ENCODE measurements around the gene AGBL1.

AGBL1 gene

DNA sequence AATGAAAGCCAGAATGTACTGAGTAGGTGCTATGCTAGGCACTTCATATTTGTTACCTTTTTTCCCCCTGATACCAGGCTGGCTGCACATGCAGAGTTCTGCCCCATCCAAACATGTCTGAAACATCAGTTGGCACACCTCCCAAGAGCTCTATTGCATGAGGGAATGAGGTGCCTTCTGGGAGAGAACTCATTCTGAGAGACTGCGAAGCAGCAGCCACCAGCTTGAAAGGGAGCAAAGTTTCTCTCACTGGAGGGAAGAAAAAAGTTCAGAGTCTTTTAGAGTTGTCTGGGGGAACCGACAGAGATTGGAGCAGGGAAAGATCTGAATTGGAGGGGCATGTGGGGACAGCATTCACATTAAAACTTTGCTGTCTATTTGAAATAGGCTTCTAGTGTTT is 84.1 kb downstream of the AGBL1 start:
- no peak for DNase-seq (ENCODE audit: low read depth)

DNA sequence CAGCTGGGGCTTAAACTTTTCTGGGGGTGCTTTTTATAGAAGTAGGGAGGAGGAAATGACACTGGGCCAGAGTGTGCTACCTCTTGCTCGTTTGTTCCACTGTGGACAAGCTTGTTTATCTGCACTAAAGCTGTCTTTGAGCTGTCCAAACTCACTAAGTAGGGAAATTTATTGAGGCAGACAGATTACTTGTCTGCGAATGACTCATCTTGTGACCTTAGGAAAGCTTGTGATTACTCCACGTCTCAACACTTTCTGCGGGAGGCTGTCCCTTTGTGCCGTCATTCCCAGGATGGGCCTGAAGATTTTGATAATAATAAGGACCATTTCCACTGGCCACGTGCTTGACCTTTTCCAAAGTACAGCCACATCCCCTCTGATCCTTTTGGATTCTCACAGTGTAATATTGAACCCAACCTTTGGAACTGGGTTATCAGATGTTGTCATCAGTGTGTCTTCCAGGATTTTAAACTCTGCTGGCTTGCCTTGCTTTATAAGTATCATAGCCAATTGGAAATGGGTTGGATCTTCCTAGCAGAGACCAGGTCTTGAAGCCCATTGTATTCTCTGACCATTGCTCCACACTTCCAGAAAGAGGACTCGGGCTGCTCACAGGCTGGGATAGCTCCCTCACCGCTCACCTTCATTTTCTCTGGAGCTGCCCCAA is 84.7 kb downstream of the AGBL1 start:
- no peak for DNase-seq (ENCODE audit: low read depth)

DNA sequence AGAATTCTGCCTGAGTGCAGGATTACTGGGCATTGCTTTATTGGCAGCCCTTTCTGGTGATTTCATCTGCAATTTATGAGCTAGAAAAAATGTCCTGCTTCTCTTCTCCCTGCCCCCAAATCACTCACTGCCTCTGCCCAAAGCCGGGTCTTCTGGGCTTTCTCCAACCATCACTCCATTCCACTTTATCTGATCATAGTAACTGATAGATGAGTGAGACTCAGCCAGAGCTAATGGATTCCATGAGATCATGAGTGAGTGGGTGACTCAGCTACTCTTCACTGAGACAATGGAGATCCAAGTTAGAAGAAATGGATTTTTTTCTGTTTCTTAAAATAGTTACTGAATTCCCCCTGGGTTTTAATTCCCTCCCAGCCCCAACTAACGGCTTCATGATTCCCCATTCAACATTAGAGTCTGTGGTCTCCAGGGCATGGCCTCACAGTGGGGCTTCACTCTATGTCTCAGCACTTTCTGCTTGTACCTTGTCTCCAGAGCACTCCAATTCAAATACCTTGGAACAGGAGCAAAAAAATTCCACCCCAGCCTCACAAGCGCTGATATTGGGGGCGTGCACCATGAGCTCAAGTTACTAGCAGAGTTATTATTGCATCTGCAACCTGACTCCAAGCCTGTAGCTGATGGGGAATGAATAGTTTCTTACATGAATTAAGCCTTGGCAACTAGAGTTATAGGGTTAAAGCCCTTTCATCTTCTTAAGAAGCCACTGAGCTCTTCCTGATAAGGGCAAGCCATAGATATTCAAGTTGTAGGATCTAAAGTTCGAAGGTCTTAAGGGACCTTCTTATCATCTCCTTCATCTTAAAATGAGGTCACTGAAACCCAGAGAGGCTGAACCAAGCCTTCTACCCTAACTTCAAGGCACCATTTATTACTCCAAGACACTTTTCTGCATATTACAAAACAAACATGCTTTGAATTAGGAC is 85.9 kb downstream of the AGBL1 start:
- DNase-seq (ENCODE audit: low read depth) = no peak

DNA sequence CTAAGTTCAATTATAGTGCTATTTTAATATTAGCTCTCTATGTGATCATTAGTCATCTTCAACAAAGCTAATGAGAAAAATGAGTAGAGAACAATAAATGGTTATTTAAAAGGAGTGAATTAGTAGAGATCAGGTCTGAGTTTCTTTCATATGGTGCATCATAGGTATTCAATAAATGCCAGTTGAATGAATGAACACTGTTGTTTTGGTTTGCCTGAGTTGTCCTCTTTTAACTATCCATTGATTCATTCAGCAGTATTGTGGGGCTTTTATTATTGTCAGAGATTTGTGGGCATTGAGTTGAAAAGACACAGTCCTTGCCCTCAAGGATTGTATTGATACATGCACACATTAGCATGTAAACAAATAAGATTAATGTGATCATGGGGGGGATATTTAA is 88.2 kb downstream of the AGBL1 start:
- no peak for DNase-seq (ENCODE audit: low read depth)

DNA sequence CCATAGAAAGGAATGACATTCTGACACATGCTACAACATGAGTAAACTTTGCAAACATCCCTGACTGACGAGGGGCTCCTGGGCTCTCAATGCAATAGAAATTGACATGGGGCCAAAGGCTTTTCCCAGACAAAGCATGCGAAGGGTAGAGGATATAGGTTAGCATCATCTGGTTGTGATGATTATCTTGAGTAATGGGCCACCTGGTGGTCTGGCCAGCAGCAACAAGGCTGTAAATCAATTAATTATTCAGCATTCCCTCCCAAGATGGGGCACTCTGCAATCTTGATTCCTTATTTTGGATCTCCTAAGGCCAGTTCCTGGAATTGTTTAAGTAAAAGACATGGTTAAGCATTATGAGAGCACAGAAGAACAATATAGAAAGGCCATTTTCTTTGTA is 99.2 kb downstream of the AGBL1 start:
- DNase-seq (ENCODE audit: low read depth) = no peak

DNA sequence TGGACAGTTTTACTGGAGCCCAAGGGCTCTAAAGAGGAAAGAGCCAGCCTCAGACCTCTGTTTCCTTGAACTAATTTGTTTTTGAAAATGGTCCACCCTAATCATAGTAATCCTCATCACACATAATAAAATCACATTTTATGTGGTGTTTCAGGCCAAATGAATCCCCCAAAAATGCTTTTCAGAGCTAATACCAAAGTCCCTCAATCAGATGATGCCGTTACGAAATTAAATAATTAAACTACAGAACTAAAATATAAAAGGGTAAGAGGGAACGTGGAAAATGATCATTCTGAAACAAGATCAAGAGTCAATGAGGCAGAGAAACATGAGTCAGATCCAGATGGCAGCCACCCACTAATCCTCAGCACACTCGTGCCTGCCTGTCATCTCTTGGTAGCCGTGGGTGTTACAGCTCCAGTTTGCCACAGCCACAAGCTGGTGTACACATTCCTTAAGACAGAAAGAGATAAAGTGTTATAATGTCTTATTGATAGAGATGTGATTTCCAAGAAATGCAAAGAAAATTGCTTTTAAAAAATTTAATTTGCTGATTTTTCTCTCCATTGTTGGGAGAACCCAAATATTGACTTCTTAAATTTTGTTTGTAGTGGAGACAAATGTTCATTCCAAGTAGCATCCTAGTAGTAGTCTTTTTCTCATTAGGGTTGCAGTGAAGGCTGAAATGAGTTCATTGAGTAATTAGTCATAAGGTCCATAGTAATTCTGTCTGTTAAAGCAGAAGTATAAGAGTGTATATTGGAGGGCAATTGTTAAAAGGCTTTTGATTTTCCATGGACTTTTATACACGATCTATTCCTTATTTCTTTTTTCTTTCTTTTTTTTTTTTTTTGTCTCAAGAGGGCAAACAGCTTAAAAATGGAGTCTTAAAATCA is 104.2 kb downstream of the AGBL1 start:
- DNase-seq (ENCODE audit: low read depth) = no peak

DNA sequence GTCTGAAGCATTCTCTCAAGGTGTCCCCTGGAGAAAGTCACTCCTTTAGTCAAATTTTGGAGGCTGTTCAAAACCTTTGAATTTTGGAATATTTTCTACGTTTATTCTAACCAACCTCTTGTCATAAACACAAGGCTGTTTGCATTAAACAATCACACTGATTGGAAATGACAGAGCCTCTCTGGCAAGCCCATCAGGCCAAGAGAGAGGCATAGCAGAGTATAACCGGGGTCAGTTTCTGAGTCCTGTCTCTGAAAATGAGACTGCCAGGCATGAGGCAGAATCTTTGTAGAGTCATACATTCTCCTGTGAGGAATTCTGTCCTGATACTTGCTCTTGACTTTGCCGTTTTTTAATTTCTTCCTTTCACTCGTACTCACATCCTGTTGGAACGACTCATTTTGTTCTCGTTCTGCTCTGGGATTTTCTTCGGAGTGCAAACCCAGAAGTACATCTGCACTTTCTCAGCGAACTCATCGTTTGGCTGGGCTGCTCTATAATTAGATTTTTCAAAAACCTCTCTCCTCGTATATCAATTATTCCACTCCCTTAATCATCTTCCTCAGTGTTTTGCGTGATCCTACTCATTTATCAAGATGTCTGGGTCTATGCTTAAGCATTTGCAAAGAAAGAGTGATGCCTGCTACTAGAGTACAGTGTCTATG is 114.2 kb downstream of the AGBL1 start:
- DNase-seq (ENCODE audit: low read depth) = no peak

DNA sequence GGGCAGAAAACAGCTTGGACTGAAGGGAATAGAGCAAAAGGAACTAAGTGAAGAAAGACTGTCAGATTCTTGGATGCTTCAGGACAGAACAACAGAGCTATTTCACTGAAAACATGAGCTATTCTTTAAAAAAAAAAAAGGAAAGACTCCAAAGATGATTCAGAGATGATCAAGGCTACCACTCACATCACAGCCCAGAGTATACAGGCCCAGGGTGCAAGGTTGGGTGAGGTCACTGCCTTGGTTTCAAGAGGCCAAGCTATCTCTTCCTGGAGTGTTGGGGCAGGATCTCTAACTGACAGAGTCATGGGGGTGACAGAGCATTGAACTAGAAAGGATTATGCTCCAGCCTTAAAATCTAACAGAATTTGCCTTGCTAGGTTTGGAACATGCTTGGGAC is 118.1 kb downstream of the AGBL1 start:
- DNase-seq (ENCODE audit: low read depth) = no peak

DNA sequence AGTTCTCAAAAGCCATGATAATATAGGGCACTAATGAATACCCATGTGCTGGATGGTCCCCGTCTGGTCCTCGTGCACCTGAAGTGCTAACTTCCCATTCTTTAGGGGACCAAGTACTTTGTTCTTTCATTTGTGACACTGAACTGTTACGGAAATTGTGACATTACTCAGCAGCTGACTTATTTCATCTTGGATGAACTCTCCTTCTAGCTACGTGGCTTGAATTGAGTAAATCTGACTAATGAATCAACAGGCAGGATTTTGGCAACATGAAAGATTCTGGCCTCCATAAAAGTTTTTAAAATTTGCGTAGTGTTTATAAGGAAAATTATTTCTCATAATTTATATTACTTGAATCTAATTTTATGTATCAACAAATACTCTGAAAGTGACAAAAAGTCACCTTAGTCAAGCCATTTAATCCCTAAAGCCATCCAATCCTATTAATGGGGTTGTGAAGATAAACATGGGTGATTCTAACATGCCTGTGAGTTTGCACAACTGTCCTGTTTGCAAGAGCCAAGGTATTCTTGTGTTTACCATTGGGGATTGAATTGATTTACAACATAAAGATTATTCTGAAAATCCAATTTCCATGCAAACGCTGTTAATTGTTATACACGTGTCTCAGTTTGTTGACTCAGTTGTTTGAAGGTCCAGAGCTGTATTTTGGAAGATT is 119.9 kb downstream of the AGBL1 start:
- DNase-seq (ENCODE audit: low read depth) = no peak

DNA sequence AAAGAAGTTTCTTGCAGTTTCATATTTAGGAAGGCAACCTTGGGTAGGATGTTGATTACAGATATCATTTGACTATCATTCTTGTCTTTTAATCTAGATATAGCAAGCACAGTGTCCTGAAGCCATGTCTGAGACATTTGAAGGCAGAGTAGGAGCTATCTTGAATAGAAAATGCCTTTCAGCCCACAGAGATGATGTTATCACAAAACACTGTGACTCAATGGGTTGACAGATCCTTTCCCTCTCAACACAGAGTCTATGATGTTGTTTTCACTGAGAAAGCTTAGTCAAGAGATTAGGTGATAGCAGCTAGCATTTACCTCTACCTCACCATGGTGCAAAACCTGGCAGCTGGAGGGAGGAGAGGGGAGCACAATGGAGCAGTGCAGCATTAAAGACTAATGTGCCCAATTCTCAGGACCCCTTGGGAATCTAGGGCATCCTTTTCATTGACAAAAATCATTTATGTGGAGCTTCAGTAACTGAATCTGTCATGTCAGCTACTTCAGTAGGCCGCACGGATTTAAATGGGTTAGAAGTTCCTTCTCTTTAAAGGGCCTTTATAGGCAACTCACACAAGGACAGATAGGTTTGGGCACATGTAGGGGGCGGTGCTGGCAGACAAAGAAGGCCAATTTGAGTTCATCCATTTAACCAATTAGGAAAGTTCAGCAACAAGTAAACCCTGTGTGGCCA is 121.8 kb downstream of the AGBL1 start:
- no peak for DNase-seq (ENCODE audit: low read depth)

DNA sequence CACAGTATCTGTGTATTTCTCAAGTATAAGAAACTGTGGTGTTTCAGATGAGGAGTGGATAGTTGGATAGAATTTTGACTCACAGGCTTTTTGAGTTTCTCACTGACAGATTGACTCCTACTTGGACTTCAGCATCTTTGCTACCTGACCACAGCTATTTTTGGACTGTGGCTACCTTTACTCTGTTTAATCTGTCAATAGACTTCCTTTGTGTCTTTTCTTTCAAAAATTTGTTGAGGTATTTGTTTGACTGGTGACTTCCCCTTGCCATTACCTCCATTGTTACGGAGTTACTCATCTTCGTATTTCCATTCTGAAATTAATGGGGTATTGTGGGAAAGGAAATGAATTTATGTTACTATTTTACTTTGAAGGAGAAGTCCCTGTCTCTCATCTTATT is 123.8 kb downstream of the AGBL1 start:
- DNase-seq (ENCODE audit: low read depth) = no peak

DNA sequence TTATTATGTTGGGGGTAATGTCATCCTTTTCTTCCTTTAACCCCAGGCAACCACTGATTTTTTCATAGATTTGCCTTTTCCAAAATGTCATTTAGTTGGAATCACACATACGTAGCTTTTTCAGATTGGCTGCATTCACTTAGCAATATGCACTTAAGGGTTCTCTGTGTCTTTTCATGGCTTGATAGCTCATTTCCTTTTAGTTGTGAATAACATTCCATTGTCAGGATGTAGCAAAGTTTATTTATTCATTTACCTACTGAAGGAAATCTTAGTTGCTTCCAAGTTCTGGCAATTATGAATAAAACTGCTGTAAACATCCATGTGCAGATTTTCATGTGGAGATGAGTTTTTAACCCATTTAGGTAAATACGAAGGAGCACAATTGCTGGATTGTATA is 125.4 kb downstream of the AGBL1 start:
- DNase-seq (ENCODE audit: low read depth) = no peak

DNA sequence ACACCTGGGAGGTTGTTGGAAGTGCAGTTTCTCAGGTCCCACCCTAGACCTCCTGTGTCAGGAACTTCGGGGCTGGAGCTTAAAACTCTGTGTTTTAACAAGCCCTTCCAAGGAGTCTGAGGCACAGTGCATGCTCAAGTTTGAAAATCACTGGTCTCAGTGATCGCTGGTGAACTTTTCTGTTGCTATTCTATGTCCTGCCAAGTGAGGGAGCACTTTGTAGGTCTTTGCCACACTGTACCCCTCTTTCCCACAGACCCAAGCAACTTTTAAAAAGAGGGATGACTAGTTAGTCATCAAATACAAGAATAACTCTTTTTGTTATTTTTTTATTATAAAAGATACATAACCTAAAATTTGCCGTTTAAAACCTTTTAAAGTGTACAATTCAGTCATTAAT is 133.7 kb downstream of the AGBL1 start:
- DNase-seq (ENCODE audit: low read depth) = no peak

DNA sequence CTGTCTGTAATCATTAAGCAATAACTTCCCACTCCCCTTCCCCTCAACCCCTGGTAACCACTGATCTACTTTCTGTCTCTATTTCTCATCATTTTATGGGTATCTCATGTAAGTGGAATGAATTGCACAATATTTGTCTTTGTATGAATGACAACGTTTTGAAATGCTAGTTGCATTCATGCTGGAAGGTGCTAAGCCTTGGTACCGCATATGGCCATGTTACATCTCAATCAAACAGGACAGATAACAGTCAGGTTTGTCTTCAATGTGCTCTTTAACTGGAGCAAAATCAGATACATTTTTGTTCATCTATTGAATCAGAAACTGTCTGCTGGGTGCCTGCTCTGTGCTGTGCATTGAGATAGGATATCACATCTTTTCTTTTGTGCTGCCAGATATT is 134.2 kb downstream of the AGBL1 start:
- no peak for DNase-seq (ENCODE audit: low read depth)

DNA sequence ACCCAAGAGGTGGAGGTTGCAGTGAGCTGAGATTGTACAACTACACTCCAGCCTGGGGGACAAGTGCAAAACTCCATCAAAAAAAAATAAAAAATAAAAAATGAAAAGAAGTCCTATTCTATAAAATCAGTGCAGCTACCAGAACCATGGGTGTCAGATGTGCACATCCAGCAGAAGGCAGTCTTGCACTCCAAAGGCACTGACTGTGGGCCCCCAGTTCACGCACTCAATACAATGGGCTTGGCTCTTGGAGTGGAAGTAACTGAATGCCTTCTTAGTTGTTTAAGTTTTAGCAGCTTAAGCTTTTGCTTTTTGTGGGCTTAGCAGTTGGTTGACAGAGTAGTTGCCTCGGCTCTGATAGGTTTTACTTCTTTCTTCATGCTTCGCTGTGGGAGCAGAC is 141.4 kb downstream of the AGBL1 start:
- no peak for DNase-seq (ENCODE audit: low read depth)

DNA sequence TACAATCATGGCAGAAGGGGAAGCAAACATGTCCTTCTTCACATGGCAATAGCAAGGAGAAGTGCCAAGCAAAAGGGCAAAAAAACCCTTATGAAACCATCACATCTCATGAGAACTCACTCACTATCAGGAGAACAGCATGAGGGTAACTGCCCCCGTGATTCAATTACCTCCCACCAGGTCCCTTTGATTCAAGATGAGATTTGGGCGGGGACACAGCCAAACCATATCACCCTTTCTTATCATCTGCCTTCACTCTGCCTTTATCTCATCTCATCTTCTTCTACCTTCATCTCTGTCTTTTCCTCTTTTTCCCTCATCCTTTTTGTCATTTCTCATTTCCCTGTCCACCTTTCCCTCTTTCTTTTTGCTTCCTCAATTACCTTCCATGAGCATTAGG is 149.6 kb downstream of the AGBL1 start:
- DNase-seq (ENCODE audit: low read depth) = no peak

DNA sequence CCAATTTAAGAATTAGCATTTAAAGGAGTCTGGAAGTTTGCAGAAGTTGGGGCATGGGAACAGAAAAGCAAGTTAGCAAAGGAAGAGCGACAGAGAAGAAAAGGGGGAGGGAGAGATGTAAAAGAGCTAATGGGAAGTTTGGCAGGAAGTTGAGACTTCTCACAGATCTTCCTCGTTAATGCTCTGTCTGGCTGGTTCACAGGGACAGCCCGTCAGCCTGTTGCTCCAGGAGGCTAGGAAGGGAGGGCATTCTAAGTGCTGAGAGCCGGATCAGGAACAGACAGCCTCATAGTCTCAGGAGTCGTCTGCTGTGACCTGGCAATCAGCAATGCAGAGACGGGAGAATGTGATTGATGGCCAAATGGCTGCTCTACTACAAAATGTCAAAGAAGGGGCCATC is 150.3 kb downstream of the AGBL1 start:
- no peak for DNase-seq (ENCODE audit: low read depth)

DNA sequence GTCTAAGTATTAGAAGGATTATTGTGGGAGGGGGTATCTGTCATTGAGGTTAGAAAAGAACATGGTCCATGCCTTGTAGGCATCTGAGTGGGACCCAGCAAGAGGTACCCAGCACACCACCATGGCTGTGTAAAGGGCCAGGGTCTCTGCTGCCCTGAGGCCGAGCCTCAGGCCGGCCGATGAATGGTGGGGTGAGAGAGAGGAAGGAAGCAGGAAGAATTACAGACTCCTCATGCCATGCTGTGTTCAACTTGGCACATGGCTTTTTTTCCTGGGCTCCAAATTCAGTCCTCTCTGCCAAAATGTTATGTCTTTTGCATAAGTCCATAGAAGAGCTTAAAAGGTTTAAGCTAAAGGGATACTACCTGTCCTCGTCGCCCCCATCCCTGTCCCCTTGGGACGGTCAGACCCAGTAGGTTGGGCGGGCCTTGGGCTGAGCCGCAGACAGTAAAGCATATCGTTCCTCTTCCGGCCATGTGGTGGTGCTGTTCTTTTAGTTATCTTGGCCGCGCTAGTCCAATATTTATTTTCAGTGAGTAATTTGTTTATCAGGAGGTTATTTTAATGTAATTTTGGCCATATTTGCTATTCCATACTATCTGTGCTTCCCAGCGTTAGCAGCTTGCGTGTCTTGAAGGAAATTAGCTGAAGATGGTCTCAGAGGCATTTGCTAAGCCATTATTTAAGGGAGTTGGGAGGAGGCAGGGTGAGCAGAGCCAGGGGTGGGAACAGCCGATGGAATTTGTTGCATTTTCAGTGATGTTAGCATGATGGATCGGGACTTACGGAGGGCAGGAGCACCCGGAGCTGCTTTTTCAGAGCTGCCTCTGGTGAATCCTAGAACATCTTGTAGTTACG is 152.4 kb downstream of the AGBL1 start:
- DNase-seq (ENCODE audit: low read depth) = no peak

DNA sequence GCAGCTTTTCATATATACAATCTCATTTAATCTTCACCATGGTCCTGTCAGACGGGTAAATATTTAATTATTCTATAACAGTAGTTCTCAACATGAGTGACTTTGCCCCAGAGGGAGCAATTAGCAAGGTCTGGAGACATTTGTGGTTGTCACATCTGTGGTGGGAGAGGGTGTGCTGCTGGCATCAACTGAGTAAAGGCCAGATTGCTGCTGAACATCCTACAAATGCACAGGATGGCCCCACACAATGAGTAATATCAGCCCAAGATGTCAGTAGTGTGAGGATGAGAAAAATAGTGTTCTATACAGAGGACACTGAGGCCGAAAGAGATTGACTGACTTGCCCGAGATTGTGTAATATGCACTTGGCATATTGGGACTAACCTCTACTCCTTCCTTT is 156.0 kb downstream of the AGBL1 start:
- no peak for DNase-seq (ENCODE audit: low read depth)

All from stimulated activated CD8-positive, alpha-beta memory T cell treated with anti-CD3 and anti-CD28 coated beads, Interleukin-12 subunit alpha, Interleukin-12 subunit beta, amount 100 ng/mL, for 1 hour (primary cell).